Measurements from ENCODE around the gene BEAN1. TPM values are rescaled to one million over a fixed set of nuclear protein-coding genes. Genes with fewer than 3 reads are reported as not detected.

The BEAN1 gene
- polyA plus RNA-seq, 1 donor from 2014 or later: 0.16 TPM

DNA sequence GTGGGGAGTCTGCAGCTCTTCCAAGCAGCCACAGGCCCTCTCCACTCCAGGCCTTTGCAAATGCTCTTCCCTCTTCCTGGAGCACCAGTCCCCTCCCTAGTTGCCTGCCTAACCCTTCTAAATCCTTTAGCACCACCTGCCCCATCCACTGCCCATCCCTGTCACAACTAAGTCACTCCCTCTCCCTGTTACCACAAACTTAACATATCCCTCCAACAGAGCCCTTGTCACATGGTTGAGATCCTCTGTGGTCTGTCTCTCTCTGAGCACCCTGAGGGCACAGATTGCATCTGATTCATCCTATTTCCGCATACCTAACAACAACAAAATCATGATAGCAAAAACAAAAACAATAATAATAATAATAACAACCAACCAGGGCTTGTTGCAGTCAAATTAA, 11.0 kb upstream of the BEAN1 start:
- no peak for TF ChIP-seq POLR2AphosphoS5 (IDR thresholded peaks at IDR 0.05)
- TF ChIP-seq SMC3 (conservative IDR thresholded peaks at IDR 0.05; ENCODE audit: poor library complexity): no peak
- TF ChIP-seq MXI1 (conservative IDR thresholded peaks at IDR 0.05; ENCODE audit: poor library complexity, severe bottlenecking): no peak
- no peak for TF ChIP-seq TAF1 (IDR thresholded peaks at IDR 0.05; ENCODE audit: low read depth)
- no peak for TF ChIP-seq RAD21 (conservative IDR thresholded peaks at IDR 0.05)
- TF ChIP-seq, protein P1, sequence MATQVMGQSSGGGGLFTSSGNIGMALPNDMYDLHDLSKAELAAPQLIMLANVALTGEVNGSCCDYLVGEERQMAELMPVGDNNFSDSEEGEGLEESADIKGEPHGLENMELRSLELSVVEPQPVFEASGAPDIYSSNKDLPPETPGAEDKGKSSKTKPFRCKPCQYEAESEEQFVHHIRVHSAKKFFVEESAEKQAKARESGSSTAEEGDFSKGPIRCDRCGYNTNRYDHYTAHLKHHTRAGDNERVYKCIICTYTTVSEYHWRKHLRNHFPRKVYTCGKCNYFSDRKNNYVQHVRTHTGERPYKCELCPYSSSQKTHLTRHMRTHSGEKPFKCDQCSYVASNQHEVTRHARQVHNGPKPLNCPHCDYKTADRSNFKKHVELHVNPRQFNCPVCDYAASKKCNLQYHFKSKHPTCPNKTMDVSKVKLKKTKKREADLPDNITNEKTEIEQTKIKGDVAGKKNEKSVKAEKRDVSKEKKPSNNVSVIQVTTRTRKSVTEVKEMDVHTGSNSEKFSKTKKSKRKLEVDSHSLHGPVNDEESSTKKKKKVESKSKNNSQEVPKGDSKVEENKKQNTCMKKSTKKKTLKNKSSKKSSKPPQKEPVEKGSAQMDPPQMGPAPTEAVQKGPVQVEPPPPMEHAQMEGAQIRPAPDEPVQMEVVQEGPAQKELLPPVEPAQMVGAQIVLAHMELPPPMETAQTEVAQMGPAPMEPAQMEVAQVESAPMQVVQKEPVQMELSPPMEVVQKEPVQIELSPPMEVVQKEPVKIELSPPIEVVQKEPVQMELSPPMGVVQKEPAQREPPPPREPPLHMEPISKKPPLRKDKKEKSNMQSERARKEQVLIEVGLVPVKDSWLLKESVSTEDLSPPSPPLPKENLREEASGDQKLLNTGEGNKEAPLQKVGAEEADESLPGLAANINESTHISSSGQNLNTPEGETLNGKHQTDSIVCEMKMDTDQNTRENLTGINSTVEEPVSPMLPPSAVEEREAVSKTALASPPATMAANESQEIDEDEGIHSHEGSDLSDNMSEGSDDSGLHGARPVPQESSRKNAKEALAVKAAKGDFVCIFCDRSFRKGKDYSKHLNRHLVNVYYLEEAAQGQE (IDR thresholded peaks at IDR 0.05; ENCODE audit: borderline replicate concordance): no peak
- TF ChIP-seq, protein P2, sequence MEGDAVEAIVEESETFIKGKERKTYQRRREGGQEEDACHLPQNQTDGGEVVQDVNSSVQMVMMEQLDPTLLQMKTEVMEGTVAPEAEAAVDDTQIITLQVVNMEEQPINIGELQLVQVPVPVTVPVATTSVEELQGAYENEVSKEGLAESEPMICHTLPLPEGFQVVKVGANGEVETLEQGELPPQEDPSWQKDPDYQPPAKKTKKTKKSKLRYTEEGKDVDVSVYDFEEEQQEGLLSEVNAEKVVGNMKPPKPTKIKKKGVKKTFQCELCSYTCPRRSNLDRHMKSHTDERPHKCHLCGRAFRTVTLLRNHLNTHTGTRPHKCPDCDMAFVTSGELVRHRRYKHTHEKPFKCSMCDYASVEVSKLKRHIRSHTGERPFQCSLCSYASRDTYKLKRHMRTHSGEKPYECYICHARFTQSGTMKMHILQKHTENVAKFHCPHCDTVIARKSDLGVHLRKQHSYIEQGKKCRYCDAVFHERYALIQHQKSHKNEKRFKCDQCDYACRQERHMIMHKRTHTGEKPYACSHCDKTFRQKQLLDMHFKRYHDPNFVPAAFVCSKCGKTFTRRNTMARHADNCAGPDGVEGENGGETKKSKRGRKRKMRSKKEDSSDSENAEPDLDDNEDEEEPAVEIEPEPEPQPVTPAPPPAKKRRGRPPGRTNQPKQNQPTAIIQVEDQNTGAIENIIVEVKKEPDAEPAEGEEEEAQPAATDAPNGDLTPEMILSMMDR (IDR thresholded peaks at IDR 0.05; ENCODE audit: poor library complexity, severe bottlenecking): no peak
- TF ChIP-seq EZH2 (IDR thresholded peaks at IDR 0.05; ENCODE audit: borderline replicate concordance, insufficient read depth, low read length, poor library complexity, severe bottlenecking): no peak
- TF ChIP-seq EP300 (conservative IDR thresholded peaks at IDR 0.05; ENCODE audit: poor library complexity, severe bottlenecking): no peak

DNA sequence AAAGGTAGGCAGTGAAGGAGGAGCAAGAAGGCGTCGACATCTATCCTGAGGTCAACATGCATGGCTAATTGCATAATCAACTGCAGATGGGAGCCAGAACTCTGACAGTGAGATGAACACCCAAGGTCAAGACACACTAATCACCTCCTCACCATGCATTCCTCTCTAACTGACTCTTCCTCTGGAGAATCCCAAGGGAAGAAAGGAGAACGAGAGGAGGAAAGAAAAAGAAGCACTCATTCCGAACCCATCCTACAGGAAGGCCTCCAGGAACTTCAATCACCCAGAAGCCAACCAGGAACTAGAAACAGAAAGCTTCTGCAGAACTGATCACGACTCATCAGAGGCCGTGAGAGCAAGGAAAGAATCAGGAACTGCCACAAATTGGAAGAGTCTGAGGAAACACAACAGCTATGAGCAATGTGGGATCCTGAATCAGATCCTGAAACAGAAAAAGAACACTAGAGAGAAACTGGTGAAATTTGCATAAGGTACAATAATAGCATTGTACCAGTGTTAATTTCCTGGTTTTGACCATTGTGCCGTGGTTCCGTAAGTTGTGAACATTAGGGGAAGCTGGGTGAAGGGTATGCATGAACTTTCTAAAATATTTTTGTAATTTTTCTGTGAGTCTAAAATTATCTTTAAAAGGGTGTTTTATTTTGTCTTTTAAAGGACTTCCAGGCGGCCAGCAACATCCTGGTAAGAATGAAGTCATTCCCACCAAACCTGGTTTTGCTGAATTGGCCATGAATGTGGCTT, 10.0 kb upstream of the BEAN1 start:
- no peak overlapping the region for H3K27ac ChIP-seq (ENCODE audit: low read length)
- H2AFZ ChIP-seq (ENCODE audit: low read depth, low read length): no peak overlapping the region
- no peaks in the 10 kb centered on the region for H3F3A ChIP-seq (ENCODE audit: insufficient read depth, low read length, poor library complexity, severe bottlenecking)
- H4K20me1 ChIP-seq (ENCODE audit: insufficient read depth): no peaks in the 10 kb centered on the region
- no peaks in the 10 kb centered on the region for H3K9me2 ChIP-seq (ENCODE audit: insufficient read depth, low read length)
- H3K4me2 ChIP-seq (ENCODE audit: low read length): no peak overlapping the region
- H3K9ac ChIP-seq (ENCODE audit: low read length): no peak overlapping the region
- TF ChIP-seq, protein P1 (IDR thresholded peaks at IDR 0.05; ENCODE audit: borderline replicate concordance): no peak
- TF ChIP-seq TAF1 (IDR thresholded peaks at IDR 0.05; ENCODE audit: low read depth) (no peak), SMC3 (conservative IDR thresholded peaks at IDR 0.05; ENCODE audit: poor library complexity) (no peak), EZH2 (IDR thresholded peaks at IDR 0.05; ENCODE audit: borderline replicate concordance, insufficient read depth, low read length, poor library complexity, severe bottlenecking) (no peak), EP300 (conservative IDR thresholded peaks at IDR 0.05; ENCODE audit: poor library complexity, severe bottlenecking) (no peak), RAD21 (conservative IDR thresholded peaks at IDR 0.05) (no peak), MXI1 (conservative IDR thresholded peaks at IDR 0.05; ENCODE audit: poor library complexity, severe bottlenecking) (no peak), POLR2AphosphoS5 (IDR thresholded peaks at IDR 0.05) (no peak)
- TF ChIP-seq, protein P2 (IDR thresholded peaks at IDR 0.05; ENCODE audit: poor library complexity, severe bottlenecking): no peak
- no peaks in the 10 kb centered on the region for H3K79me2 ChIP-seq (replicated peaks; ENCODE audit: insufficient read depth, low read length)
- H3K9me3 ChIP-seq (ENCODE audit: low read length): peaks cover 6% of the 10 kb centered on the region
- no peak overlapping the region for H3K4me3 ChIP-seq (ENCODE audit: low read length)
- H3K27me3 ChIP-seq (ENCODE audit: insufficient read depth, low read depth, low read length): no peaks in the 10 kb centered on the region
- no peaks in the 10 kb centered on the region for H3K36me3 ChIP-seq (ENCODE audit: insufficient read depth, low read length)

More for the DNA sequence above, 11.0 kb upstream of the BEAN1 start:
- no peak overlapping the region for H3K27ac ChIP-seq (ENCODE audit: low read length)
- H3K4me2 ChIP-seq (ENCODE audit: low read length): no peak overlapping the region
- H3K9me2 ChIP-seq (ENCODE audit: insufficient read depth, low read length): no peaks in the 10 kb centered on the region
- no peaks in the 10 kb centered on the region for H3F3A ChIP-seq (ENCODE audit: insufficient read depth, low read length, poor library complexity, severe bottlenecking)
- H3K36me3 ChIP-seq (ENCODE audit: insufficient read depth, low read length): no peaks in the 10 kb centered on the region
- no peaks in the 10 kb centered on the region for H3K27me3 ChIP-seq (ENCODE audit: insufficient read depth, low read depth, low read length)
- H4K20me1 ChIP-seq (ENCODE audit: insufficient read depth): no peaks in the 10 kb centered on the region
- no peak overlapping the region for H3K9ac ChIP-seq (ENCODE audit: low read length)
- no peak overlapping the region for H3K4me3 ChIP-seq (ENCODE audit: low read length)
- no peaks in the 10 kb centered on the region for H3K79me2 ChIP-seq (replicated peaks; ENCODE audit: insufficient read depth, low read length)
- H2AFZ ChIP-seq (ENCODE audit: low read depth, low read length): no peak overlapping the region
- peaks cover 6% of the 10 kb centered on the region for H3K9me3 ChIP-seq (ENCODE audit: low read length)
